ENCODE results near the gene UNK.
"Not testable (repeated sequence)": the region's sequence is repeated elsewhere in the genome, so short reads cannot be mapped to it uniquely, and the experiment has no call there.

- TF ChIP-seq CTCF (IDR thresholded peaks at IDR 0.05); POLR2AphosphoS5 (IDR thresholded peaks at IDR 0.05; ENCODE audit: low read depth, low read length); REST (IDR thresholded peaks at IDR 0.05; ENCODE audit: insufficient read depth in 1 of 2, low read depth in 2 of 2, low read length in 1 of 2); TCF7L2 (IDR thresholded peaks at IDR 0.05; ENCODE audit: low read depth, low read length); SIN3A (IDR thresholded peaks at IDR 0.05; ENCODE audit: borderline replicate concordance, insufficient read depth, low read depth, low read length): not testable (repeated sequence)
These were observed 85.6 kb downstream of the UNK start for GRCh38 chr17:75870228-75870627.

Data from Panc1 (cell line).